Mesendoderm (in vitro differentiated cells): ENCODE measurements around the gene TEAD2.
"Not testable (repeated sequence)": the region's sequence is repeated elsewhere in the genome, so short reads cannot be mapped to it uniquely, and the experiment has no call there.

ENCODE experiments used
- DNase-seq: peaks from one replicate; pipeline ENCODE4 v3.0.0; 2013
- H2AK5ac ChIP-seq: 2 replicates; pipeline ENCODE4 v1.6.1; 2013; ENCODE audit warnings: low read length, inconsistent platforms
- H2BK120ac ChIP-seq: 2 replicates; pipeline ENCODE4 v1.6.1; 2013; ENCODE audit warnings: low read depth, mild to moderate bottlenecking, low read length, moderate library complexity, mixed read lengths
- H2BK15ac ChIP-seq: replicated peaks from 2 replicates; pipeline ENCODE4 v1.6.1; 2013; ENCODE audit warnings: low read depth, mild to moderate bottlenecking, moderate library complexity
- H2BK5ac ChIP-seq: 2 replicates; pipeline ENCODE4 v1.6.1; 2013; ENCODE audit warnings: low read length, inconsistent platforms
- H3K18ac ChIP-seq: 2 replicates; pipeline ENCODE4 v1.6.1; 2013; ENCODE audit warnings: mild to moderate bottlenecking, low read length, mixed read lengths
- H3K23ac ChIP-seq: one replicate; pipeline ENCODE4 v1.6.1; 2013; ENCODE audit warnings: low read length
- H3K27ac ChIP-seq: 2 replicates; pipeline ENCODE4 v1.5.1; 2013; ENCODE audit warnings: low read depth, mild to moderate bottlenecking, inconsistent platforms, low read length, moderate library complexity
- H3K27me3 ChIP-seq: 2 replicates; pipeline ENCODE4 v1.6.1; 2013; ENCODE audit warnings: low read length, control low read depth, mild to moderate bottlenecking, inconsistent platforms; ENCODE audit not compliant: insufficient read depth, poor library complexity
- H3K36me3 ChIP-seq: 2 replicates; pipeline ENCODE4 v1.6.1; 2013; ENCODE audit warnings: low read length, inconsistent platforms; ENCODE audit not compliant: control insufficient read depth, insufficient read depth
- H3K4ac ChIP-seq: one replicate; pipeline ENCODE4 v1.6.1; 2013; ENCODE audit warnings: low read depth, mild to moderate bottlenecking, low read length, moderate library complexity
- H3K4me1 ChIP-seq: 2 replicates; pipeline ENCODE4 v1.6.1; 2013; ENCODE audit warnings: low read depth, low read length, inconsistent platforms; ENCODE audit not compliant: control insufficient read depth
- H3K4me2 ChIP-seq: 2 replicates; pipeline ENCODE4 v1.6.1; 2013; ENCODE audit warnings: low read length
- H3K4me3 ChIP-seq: 2 replicates; pipeline ENCODE4 v1.5.1; 2013; ENCODE audit warnings: mild to moderate bottlenecking, low read length
- H3K56ac ChIP-seq: one replicate; pipeline ENCODE4 v1.6.1; 2013; ENCODE audit warnings: low read length
- H3K79me1 ChIP-seq: 2 replicates; pipeline ENCODE4 v1.6.1; 2013; ENCODE audit warnings: low read length, inconsistent platforms
- H3K79me2 ChIP-seq: 2 replicates; pipeline ENCODE4 v1.6.1; 2013; ENCODE audit warnings: mild to moderate bottlenecking, low read length; ENCODE audit not compliant: control insufficient read depth, insufficient read depth
- H3K9ac ChIP-seq: 2 replicates; pipeline ENCODE4 v1.6.1; 2013; ENCODE audit warnings: low read length, inconsistent platforms
- H4K5ac ChIP-seq: one replicate; pipeline ENCODE4 v1.6.1; 2013; ENCODE audit warnings: low read length
- H4K8ac ChIP-seq: one replicate; pipeline ENCODE4 v1.6.1; 2013; ENCODE audit warnings: low read depth, mild to moderate bottlenecking, control low read depth, low read length, moderate library complexity
- WGBS: extraction: QIAGEN DNeasy Blood & Tissue Kit; methylation state at CpG from one replicate; pipeline ENCODE4 v1.1.7; 2013; ENCODE audit warnings: low lambda C conversion rate, missing lambda C conversion rate; ENCODE audit not compliant: insufficient coverage; ENCODE audit errors: extremely low coverage; 5-methylcytosine and 5-hydroxymethylcytosine counted together

Gene TEAD2

GRCh38 chr19:49327878-49328544, 34.2 kb downstream of the TEAD2 start:
- WGBS = no CpG with 5 or more reads among the region's 2 CpGs
- Histone ChIP-seq H4K5ac (no peak overlapping the region), H2BK120ac (no peak overlapping the region), H3K4me3 (no peak overlapping the region), H2BK15ac (no peak overlapping the region), H3K27me3 (no peaks in the 10 kb centered on the region), H3K79me2 (no peaks in the 10 kb centered on the region), H3K56ac (no peak overlapping the region), H3K4me1 (no peaks in the 10 kb centered on the region), H3K9ac (no peak overlapping the region), H3K36me3 (no peaks in the 10 kb centered on the region), H4K8ac (no peak overlapping the region), H3K4me2 (no peak overlapping the region), H3K27ac (no peak overlapping the region), H3K23ac (no peak overlapping the region), H3K4ac (no peak overlapping the region), H2BK5ac (no peak overlapping the region), H3K18ac (no peak overlapping the region), H2AK5ac (no peak overlapping the region), H3K79me1 (no peaks in the 10 kb centered on the region)
- DNase-seq = peak; percentile 63

GRCh38 chr19:49326165-49326704, 36.0 kb downstream of the TEAD2 start:
- no peak overlapping the region for H3K18ac ChIP-seq
- H3K4ac ChIP-seq = no peak overlapping the region
- no peak overlapping the region for H3K4me3 ChIP-seq
- no peak overlapping the region for H3K4me2 ChIP-seq
- no peak overlapping the region for H3K27ac ChIP-seq
- H3K9ac ChIP-seq = no peak overlapping the region
- no peak overlapping the region for H4K8ac ChIP-seq
- H3K27me3 ChIP-seq = no peaks in the 10 kb centered on the region
- no peak overlapping the region for H2BK5ac ChIP-seq
- H3K79me2 ChIP-seq = no peaks in the 10 kb centered on the region
- H2BK120ac ChIP-seq = no peak overlapping the region
- no peak overlapping the region for H3K23ac ChIP-seq
- no peak overlapping the region for H3K56ac ChIP-seq
- H3K36me3 ChIP-seq = no peaks in the 10 kb centered on the region
- no peaks in the 10 kb centered on the region for H3K79me1 ChIP-seq
- no CpG with 5 or more reads among the region's 3 CpGs for WGBS
- H3K4me1 ChIP-seq = no peaks in the 10 kb centered on the region
- no peak for DNase-seq
- H2BK15ac ChIP-seq = no peak overlapping the region
- H4K5ac ChIP-seq = no peak overlapping the region
- no peak overlapping the region for H2AK5ac ChIP-seq

- H3K27me3 ChIP-seq, H2BK120ac ChIP-seq, H3K4me3 ChIP-seq, H3K4me2 ChIP-seq, H4K8ac ChIP-seq, H2BK5ac ChIP-seq, H3K9ac ChIP-seq, H3K79me2 ChIP-seq, H2BK15ac ChIP-seq, H3K27ac ChIP-seq, DNase-seq, H3K79me1 ChIP-seq, H3K4ac ChIP-seq, H4K5ac ChIP-seq, H3K18ac ChIP-seq, H3K23ac ChIP-seq, H3K36me3 ChIP-seq, H3K56ac ChIP-seq, H3K4me1 ChIP-seq, H2AK5ac ChIP-seq: not testable (repeated sequence)
- WGBS = no CpG with 5 or more reads among the region's 13 CpGs
Measured at GRCh38 chr19:49325756-49326155, 36.5 kb downstream of the TEAD2 start.

GRCh38 chr19:49324801-49325576, 37.2 kb downstream of the TEAD2 start, which contains the start of gene SLC6A16:
SLC6A16 (minus strand) TSS chr19:49325191; CDS start chr19:49311347, 13,844 bp downstream.
- Histone ChIP-seq H3K4ac (no peak within 1 kb of the TSS), H3K79me1 (no peaks in the 10 kb centered on the region), H2BK15ac (no peak within 1 kb of the TSS), H3K36me3 (no peaks in the 10 kb centered on the region), H3K23ac (no peak within 1 kb of the TSS), H2BK120ac (no peak within 1 kb of the TSS), H3K27ac (no peak within 1 kb of the TSS), H4K8ac (no peak within 1 kb of the TSS), H3K9ac (no peak within 1 kb of the TSS), H3K4me1 (no peaks in the 10 kb centered on the region), H3K4me2 (no peak within 1 kb of the TSS), H3K79me2 (no peaks in the 10 kb centered on the region), H2BK5ac (no peak within 1 kb of the TSS), H3K4me3 (no peak within 1 kb of the TSS), H3K18ac (no peak within 1 kb of the TSS), H4K5ac (no peak within 1 kb of the TSS), H2AK5ac (no peak within 1 kb of the TSS), H3K27me3 (no peaks in the 10 kb centered on the region), H3K56ac (no peak within 1 kb of the TSS)
- DNase-seq = no peak
- WGBS = no CpG with 5 or more reads among the region's 38 CpGs

GRCh38 chr19:49318296-49318695, 43.9 kb downstream of the TEAD2 start:
- H2AK5ac ChIP-seq = no peak overlapping the region
- H3K36me3 ChIP-seq = no peaks in the 10 kb centered on the region
- H3K23ac ChIP-seq = no peak overlapping the region

More at GRCh38 chr19:49318296-49318695, 43.9 kb downstream of the TEAD2 start:
- H2BK15ac ChIP-seq = no peak overlapping the region
- no peak overlapping the region for H3K56ac ChIP-seq
- H3K4me1 ChIP-seq = no peaks in the 10 kb centered on the region
- DNase-seq = no peak
- no peaks in the 10 kb centered on the region for H3K79me1 ChIP-seq
- no peak overlapping the region for H2BK120ac ChIP-seq
- no peaks in the 10 kb centered on the region for H3K79me2 ChIP-seq
- H3K4me2 ChIP-seq = no peak overlapping the region
- no peak overlapping the region for H3K4me3 ChIP-seq
- no peak overlapping the region for H3K18ac ChIP-seq
- H4K8ac ChIP-seq = no peak overlapping the region
- H2BK5ac ChIP-seq = no peak overlapping the region
- no peak overlapping the region for H3K27ac ChIP-seq
- no peak overlapping the region for H3K9ac ChIP-seq
- no peak overlapping the region for H4K5ac ChIP-seq
- H3K4ac ChIP-seq = no peak overlapping the region
- no peaks in the 10 kb centered on the region for H3K27me3 ChIP-seq
